HG02852 (cell line): Measurements from ENCODE around the gene HOXD10.

Experiments
- ATAC-seq: cut with Tn5 transposase; IDR thresholded peaks from one replicate; pipeline ENCODE4 v1.9.1; 2021; ENCODE audit warnings: mild to moderate bottlenecking, moderate library complexity; ENCODE audit not compliant: unreplicated experiment

HOXD10 gene

GRCh38 chr2:176094349-176094748, 22.2 kb upstream of the HOXD10 start:
- no peak for ATAC-seq

- ATAC-seq = no peak
Measured at GRCh38 chr2:176095421-176095820, 21.2 kb upstream of the HOXD10 start.

DNA sequence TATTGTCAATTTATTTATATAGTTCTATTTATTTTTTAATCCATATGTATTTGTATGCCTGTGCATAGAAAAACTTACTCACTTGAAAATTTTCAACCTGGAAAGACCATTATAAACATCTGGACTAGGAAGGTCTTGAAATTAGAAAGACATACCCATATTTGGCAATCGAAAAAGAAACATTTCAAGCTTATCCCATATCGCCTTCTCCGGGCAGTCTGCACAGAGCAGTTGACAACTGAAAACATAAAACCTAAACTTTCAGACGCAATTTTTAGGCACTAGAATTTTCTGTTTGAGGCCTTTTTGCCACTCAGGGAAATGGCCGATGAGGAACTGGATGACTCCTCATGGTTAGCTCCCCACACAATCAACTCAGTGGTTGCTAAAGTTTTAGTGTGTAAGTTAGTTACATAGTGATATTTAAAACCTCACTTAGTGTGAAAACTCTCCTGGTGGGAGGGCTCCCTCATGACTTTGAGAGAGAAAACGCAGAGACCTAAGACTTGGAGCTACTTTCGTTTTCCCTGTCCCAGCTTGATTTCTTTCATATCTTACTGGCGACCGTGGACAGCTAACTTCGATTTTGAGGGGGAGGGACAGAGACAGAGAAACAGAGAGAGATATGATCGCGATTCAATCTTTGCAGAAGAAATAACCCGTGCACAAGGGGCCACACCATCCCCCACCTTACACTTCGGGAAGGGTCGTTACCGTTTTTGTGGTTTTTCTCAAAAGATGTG, 20.2 kb upstream of the HOXD10 start:
- no peak for ATAC-seq

DNA sequence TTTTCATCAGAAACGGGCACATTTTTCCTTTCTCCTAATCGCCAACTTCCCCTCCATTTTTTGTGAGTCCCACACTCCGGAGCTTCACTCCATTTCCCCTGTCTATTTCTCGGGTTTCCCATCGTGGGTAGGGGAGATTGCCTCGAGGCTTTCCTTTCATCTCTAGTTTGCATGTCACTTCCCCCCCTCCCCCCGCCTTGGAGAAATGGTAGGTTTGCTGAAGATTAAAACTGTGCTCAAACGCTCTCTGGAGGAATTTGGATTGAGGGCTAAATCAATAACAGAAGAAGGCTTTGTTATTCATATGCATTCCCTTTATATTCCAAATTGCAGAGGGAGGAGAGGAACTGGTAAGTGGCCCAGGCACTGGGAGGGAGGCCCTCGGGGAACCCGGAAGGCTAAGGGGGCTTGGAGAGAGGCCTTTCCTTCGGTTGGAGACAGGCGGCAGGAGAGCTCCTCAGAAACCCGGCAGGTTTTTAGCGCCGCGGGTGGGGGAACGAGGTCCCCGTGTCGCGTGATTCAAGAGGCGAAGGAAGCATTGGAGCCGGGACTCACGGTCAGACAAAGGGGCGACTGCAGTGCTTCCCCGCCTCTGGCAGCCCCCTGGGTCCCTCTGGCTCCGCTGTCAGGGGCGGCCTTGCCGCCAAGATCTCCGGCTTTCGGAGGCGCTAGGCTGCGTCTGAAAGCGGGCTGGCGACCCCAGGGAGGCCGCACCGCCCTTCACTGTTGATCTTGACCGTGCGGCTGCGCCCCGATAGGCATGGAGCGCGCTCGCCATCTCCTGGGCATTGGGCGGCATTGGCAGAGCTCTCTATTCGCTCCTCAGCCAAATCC, 19.4 kb upstream of the HOXD10 start:
- ATAC-seq = peak; percentile 83

GRCh38 chr2:176097820-176098365, 18.7 kb upstream of the HOXD10 start:
- ATAC-seq = no peak

DNA sequence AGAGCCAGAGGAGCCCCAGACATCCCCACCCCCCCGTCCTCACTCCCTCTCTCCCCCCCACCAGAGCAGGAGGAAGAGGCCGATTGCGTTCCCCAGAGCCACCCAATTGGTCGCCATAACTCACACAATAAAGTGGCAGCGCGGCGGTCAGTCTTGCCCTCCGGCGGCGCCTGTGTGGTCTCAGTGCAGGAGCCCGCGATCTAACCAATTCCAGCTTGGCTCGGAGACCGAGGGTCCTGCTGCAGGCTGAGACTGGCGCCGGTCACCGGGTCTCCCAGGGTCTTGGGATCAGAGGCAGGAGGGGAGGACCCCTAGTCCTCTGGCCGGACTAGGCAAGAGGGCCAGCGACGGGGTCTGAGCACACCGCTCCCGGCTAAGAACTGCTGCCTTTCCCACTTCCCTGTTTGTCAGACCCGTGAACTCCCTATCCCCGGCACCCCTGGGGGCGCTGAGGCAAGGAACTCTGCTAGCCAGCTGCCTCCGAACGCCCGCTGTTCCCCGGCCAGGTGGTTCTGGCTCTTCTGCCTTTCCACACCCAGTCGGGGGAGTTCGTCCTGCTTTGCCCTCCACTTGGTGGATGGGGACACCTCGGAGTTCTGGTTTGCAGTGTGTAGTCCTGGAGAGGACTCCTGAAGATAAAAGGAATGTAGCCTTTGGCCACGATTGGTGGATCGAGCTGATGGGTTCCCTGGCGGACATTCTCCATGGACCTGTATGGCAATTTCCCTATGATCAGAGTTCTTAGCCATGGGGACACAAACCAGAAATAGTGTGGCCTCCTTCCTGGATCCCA, 18.0 kb upstream of the HOXD10 start:
- ATAC-seq = no peak

- ATAC-seq = no peak
Measured at GRCh38 chr2:176099159-176099727, 17.3 kb upstream of the HOXD10 start.

DNA sequence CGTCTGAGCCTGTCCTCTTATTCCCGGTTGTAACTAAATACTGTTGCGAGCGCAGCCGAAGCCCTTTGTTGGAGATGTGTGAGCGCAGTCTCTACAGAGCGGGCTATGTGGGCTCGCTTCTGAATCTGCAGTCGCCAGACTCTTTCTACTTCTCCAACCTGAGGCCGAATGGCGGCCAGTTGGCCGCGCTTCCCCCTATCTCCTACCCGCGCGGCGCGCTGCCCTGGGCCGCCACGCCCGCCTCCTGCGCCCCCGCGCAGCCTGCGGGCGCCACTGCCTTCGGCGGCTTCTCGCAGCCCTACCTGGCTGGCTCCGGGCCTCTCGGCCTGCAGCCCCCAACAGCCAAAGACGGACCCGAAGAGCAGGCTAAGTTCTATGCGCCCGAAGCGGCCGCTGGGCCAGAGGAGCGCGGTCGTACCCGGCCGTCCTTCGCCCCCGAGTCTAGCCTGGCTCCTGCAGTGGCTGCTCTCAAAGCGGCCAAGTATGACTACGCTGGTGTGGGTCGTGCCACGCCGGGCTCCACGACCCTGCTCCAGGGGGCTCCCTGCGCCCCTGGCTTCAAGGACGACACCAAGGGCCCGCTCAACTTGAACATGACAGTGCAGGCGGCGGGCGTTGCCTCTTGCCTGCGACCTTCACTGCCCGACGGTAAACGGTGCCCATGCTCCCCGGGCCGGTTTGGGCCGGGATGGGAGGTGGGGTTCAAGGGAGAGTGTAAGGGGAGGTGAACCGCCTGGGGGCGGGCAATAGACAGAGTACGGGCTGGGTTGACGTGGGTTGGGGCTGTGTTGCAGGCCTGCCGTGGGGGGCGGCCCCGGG, 16.6 kb upstream of the HOXD10 start, which contains the start of gene HOXD12:
Gene HOXD12 (plus strand): TSS at position 68 of the 819 bp plus-strand sequence. CDS start 7 bp downstream, at position 75.
- no peak for ATAC-seq

- ATAC-seq = no peak
Measured at GRCh38 chr2:176100547-176101140, 15.9 kb upstream of the HOXD10 start.

DNA sequence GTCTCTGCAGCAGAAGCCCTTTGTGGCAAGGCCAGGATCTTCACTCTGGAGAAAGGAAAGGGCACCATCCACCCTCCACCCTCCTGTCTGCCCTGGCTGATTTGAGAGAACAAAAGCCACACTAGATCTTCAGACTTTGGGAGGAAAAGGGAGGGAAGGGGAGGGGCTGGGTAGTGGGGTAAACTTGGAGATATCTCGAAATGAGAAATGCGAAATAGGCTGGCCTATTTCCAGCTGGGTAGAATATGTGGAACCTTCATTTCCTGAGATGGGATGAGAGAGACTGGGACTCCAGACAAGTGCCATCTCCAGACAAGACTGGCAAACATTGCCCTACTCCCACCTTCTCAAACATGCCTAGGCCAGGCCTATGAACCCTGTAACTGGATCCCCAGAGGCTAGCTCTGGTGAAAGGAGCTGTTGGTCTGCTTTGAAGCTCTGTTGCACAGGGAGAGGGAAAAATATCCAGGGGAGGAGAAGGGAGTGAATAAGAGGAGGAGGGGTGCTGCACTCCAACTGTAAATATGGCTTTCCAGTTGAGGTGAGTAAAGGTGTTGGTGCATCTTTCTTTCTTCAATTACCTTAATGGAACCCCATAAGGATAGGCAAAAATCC, 15.3 kb upstream of the HOXD10 start:
- ATAC-seq = no peak

DNA sequence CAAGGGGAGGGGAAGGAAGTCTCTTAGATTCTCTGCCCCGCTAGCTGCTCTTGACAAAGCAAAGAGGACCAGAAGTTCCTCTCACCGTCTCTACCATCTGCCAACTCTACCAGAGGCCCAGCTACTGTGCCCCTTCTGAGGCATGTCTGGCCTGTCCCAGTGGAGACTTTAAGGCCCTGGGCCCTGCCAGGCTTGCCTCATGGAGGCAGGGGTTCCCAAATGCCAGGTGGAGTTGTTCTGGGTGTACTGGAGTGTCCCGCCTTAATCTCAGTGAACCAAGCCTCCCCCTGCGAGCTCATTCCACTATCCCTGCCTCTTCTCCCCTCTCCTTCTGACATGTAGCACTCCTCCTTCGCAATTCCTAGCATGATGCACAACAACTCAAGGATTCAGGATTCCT, 14.7 kb upstream of the HOXD10 start:
- no peak for ATAC-seq

- no peak for ATAC-seq
Measured at GRCh38 chr2:176102309-176102866, 14.2 kb upstream of the HOXD10 start.

DNA sequence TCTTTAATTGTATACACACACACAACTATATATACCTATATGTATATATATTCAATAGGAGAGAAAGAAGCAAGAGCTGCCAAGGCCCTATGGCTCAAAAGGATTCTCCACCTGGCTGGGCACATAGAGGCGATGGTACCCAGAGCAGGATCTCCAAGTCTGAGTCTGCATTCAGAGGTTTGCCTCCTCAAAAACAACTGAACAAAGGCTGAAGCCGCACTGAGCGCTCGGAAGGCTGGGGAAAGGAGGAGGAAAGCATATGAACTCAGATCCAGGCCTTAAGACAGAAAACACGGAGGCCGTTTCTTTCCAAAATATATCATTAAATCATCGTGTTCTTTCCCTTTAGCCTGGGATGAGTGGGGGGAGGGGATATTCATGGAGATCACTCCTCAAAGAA, 13.4 kb upstream of the HOXD10 start:
- no peak for ATAC-seq

- ATAC-seq = no peak
Measured at GRCh38 chr2:176103742-176104315, 12.7 kb upstream of the HOXD10 start.

GRCh38 chr2:176104316-176105077, 12.1 kb upstream of the HOXD10 start:
- no peak for ATAC-seq

GRCh38 chr2:176105078-176105729, 11.4 kb upstream of the HOXD10 start:
- ATAC-seq = no peak
